Right lobe of liver (tissue), 6 donors: ENCODE measurements around the gene B4GALT6. TPM values are rescaled to one million over a fixed set of nuclear protein-coding genes. Genes with fewer than 3 reads are reported as not detected.
A peak's percentile ranks its signal among the peaks of the same experiment; 100 is the strongest.

ENCODE experiments used
- ATAC-seq, 4 donors: fragments of 200-7000 bp; cut with Tn5 transposase; one replicate each; pipeline ENCODE4 v1.9.1; 2020; ENCODE audit warnings: mild to moderate bottlenecking in 4 of 4, moderate library complexity in 4 of 4
- DNase-seq, 3 donors: peaks; one replicate each; pipeline ENCODE4 v3.0.0-alpha.2; 2020
- H3K27ac ChIP-seq, 3 donors: fragments of 200-600 bp; one replicate each; pipeline ENCODE4 v1.8.0; 2022
- H3K27me3 ChIP-seq, 2 donors: fragments of 200-600 bp; one replicate each; pipeline ENCODE4 v1.8.0; 2022
- H3K36me3 ChIP-seq, 4 donors: fragments of 200-600 bp; sonication (generic) in 1 of 4; one replicate each; pipeline versions ENCODE4 v1.5.1 to v1.8.0; 2017 to 2022; ENCODE audit warnings: control low read depth in 1 of 4
- H3K4me1 ChIP-seq, 4 donors: fragments of 200-600 bp; sonication (generic) in 1 of 4; one replicate each; pipeline versions ENCODE4 v1.5.1 to v1.8.0; 2017 to 2022; ENCODE audit warnings: control low read depth in 1 of 4
- H3K4me3 ChIP-seq, 3 donors: fragments of 200-600 bp; one replicate each; pipeline ENCODE4 v1.8.0; 2022
- H3K9me3 ChIP-seq, 4 donors: fragments of 200-600 bp; sonication (generic) in 1 of 4; one replicate each; pipeline versions ENCODE4 v1.5.1 to v1.8.0; 2017 to 2022; ENCODE audit warnings: control low read depth in 1 of 4
- CTCF ChIP-seq, 4 donors: fragments of 200-600 bp in 3 of 4; fragments of 450-650 bp in 1 of 4; IDR thresholded peaks; one replicate each; pipeline versions ENCODE4 v1.5.1 to v1.8.0; 2016 to 2022; ENCODE audit warnings: antibody characterized with exemption in 4 of 4, mild to moderate bottlenecking in 2 of 4
- POLR2A ChIP-seq: fragments of 450-650 bp; IDR thresholded peaks from one replicate; pipeline ENCODE4 v1.6.1; 2017; ENCODE audit warnings: antibody characterized with exemption, mild to moderate bottlenecking
- WGBS: methylation state at CpG from one replicate; pipeline ENCODE4 v1.1.6; 2018; ENCODE audit warnings: low coverage, low lambda C conversion rate; ENCODE audit not compliant: insufficient coverage; ENCODE audit errors: missing lambda C conversion rate; 5-methylcytosine and 5-hydroxymethylcytosine counted together
- intact Hi-C, 2 donors: fragments of 100-400 bp; cut with DNase I; formaldehyde crosslinking; loops; one replicate each; pipeline versions ENCODE4 v1.11.2 to v1.14.1; 2022
- total RNA-seq, 6 experiments: library from RNA; depleted of rRNA in 2 of 6; stranded (reverse); fragments of >200 nt in 2 of 6; fragmentation: NEBNext Ultra II Directional in 3 of 6; extraction: Animal tissue kit (Norgen Biotek cat#: 25700) in 3 of 6; gene quantifications; one replicate each; pipeline versions ENCODE4 v1.1.0 to v1.2.4, GENCODE V29; 2016 to 2023
- donor health status: DM: no; HTN: yes; CAD: no.
- donor health status: DM: no; HTN: no; CAD: no.
- donor health status: DM: no; HTN: no; CAD: no.
- donor health status: DM: no; HTN: yes; CAD: no.
- donor health status: DM: no; HTN: yes; CAD: no.

B4GALT6 gene
- total RNA-seq, 6 experiments from 2014 or later = 1.7 to 4.8 (median 2.0) TPM

GRCh38 chr18:31719363-31720006 is 35.1 kb upstream of the B4GALT6 start:
- DNase-seq (no peak), ATAC-seq (no peak)
- intact Hi-C loops = loop anchor here in 1 of 2 donors (10.0 kb wide), 1 partner anchor 155 kb away; no protein-coding TSS in a partner anchor
- H3K4me3 ChIP-seq = no peak overlapping the region
- no peaks in the 10 kb centered on the region for H3K36me3 ChIP-seq
- no peaks in the 10 kb centered on the region for H3K9me3 ChIP-seq
- no peak for TF ChIP-seq POLR2A
- no peak for TF ChIP-seq CTCF (IDR thresholded peaks at IDR 0.05)
- WGBS = 87% methylated on average over 5 of the region's 7 CpGs
- H3K4me1 ChIP-seq = no peaks in the 10 kb centered on the region
- H3K27ac ChIP-seq = no peak overlapping the region
- no peaks in the 10 kb centered on the region for H3K27me3 ChIP-seq

GRCh38 chr18:31718386-31718785 is 34.0 kb upstream of the B4GALT6 start:
- no peak for ATAC-seq
- Histone ChIP-seq H3K4me1 (no peaks in the 10 kb centered on the region), H3K36me3 (no peaks in the 10 kb centered on the region), H3K4me3 (no peak overlapping the region), H3K27me3 (no peaks in the 10 kb centered on the region), H3K27ac (no peak overlapping the region), H3K9me3 (no peaks in the 10 kb centered on the region)
- DNase-seq = no peak
- intact Hi-C loops = loop anchor here in 1 of 2 donors (10.0 kb wide), 1 partner anchor 154 kb away; no protein-coding TSS in a partner anchor
- WGBS = 89% methylated on average over 2 of the region's 3 CpGs
- TF ChIP-seq CTCF (IDR thresholded peaks at IDR 0.05) = no peak
- no peak for TF ChIP-seq POLR2A

GRCh38 chr18:31716362-31716761 is 32.0 kb upstream of the B4GALT6 start:
- intact Hi-C loops = loop anchor here in 1 of 2 donors (10.0 kb wide), 1 partner anchor 152 kb away; no protein-coding TSS in a partner anchor
- 85% methylated on average over 3 of the region's 3 CpGs for WGBS

GRCh38 chr18:31711365-31712172 is 27.2 kb upstream of the B4GALT6 start:
- peaks cover 0 to 6% (median 0%) of the 10 kb centered on the region in 4 donors for H3K4me1 ChIP-seq
- no peak overlapping the region for H3K4me3 ChIP-seq
- ATAC-seq (peak in 1 of 4 donors; percentile 64), DNase-seq (no peak)
- no peaks in the 10 kb centered on the region for H3K36me3 ChIP-seq
- intact Hi-C loops = loop anchor here in 1 of 2 donors (10.0 kb wide), 1 partner anchor 147 kb away; no protein-coding TSS in a partner anchor
- H3K27me3 ChIP-seq = no peaks in the 10 kb centered on the region
- no peak for TF ChIP-seq POLR2A
- TF ChIP-seq CTCF (IDR thresholded peaks at IDR 0.05) = no peak
- H3K9me3 ChIP-seq = no peaks in the 10 kb centered on the region
- H3K27ac ChIP-seq = no peak overlapping the region
- 38% methylated on average over 3 of the region's 3 CpGs for WGBS

More at GRCh38 chr18:31716362-31716761, 32.0 kb upstream of the B4GALT6 start:
- no peak overlapping the region for H3K27ac ChIP-seq
- H3K27me3 ChIP-seq = no peaks in the 10 kb centered on the region
- no peak for TF ChIP-seq CTCF (IDR thresholded peaks at IDR 0.05)
- TF ChIP-seq POLR2A = no peak
- DNase-seq (no peak), ATAC-seq (no peak)
- peaks cover 0 to 3% (median 0%) of the 10 kb centered on the region in 4 donors for H3K4me1 ChIP-seq
- no peaks in the 10 kb centered on the region for H3K9me3 ChIP-seq
- H3K36me3 ChIP-seq = no peaks in the 10 kb centered on the region
- H3K4me3 ChIP-seq = no peak overlapping the region
